ENCODE measurements around the gene AQP6.

AQP6 gene

GRCh38 chr12:49948866-49949845 is 23.6 kb upstream of the AQP6 start:
- H3K4me3 ChIP-seq (ENCODE audit: low read depth, low read length), result no peak overlapping the region
- no peak overlapping the region for H3K27ac ChIP-seq
- no peaks in the 10 kb centered on the region for H3K27me3 ChIP-seq (ENCODE audit: insufficient read depth, low read depth, severe bottlenecking)
- H3K36me3 ChIP-seq, result no peaks in the 10 kb centered on the region
- no peaks in the 10 kb centered on the region for H3K9me3 ChIP-seq (ENCODE audit: severe bottlenecking)
- TF ChIP-seq CTCF (IDR thresholded peaks at IDR 0.05; ENCODE audit: low read depth, low read length), result no peak
- DNase-seq, result no peak

GRCh38 chr12:49949866-49950265 is 22.9 kb upstream of the AQP6 start:
- H3K36me3 ChIP-seq, result no peaks in the 10 kb centered on the region
- TF ChIP-seq CTCF (IDR thresholded peaks at IDR 0.05; ENCODE audit: low read depth, low read length), result no peak
- no peak overlapping the region for H3K27ac ChIP-seq
- H3K9me3 ChIP-seq (ENCODE audit: severe bottlenecking), result no peaks in the 10 kb centered on the region
- H3K27me3 ChIP-seq (ENCODE audit: insufficient read depth, low read depth, severe bottlenecking), result no peaks in the 10 kb centered on the region
- no peak for DNase-seq
- no peak overlapping the region for H3K4me3 ChIP-seq (ENCODE audit: low read depth, low read length)

GRCh38 chr12:49950273-49951251 is 22.2 kb upstream of the AQP6 start, which contains the start of gene AQP2:
AQP2 (plus strand) TSS chr12:49950737; CDS start chr12:49950831, 94 bp downstream.
- H3K36me3 ChIP-seq, result no peaks in the 10 kb centered on the region
- H3K4me3 ChIP-seq (ENCODE audit: low read depth, low read length), result no peak within 1 kb of the TSS
- H3K9me3 ChIP-seq (ENCODE audit: severe bottlenecking), result no peaks in the 10 kb centered on the region
- H3K27ac ChIP-seq, result no peak within 1 kb of the TSS
- H3K27me3 ChIP-seq (ENCODE audit: insufficient read depth, low read depth, severe bottlenecking), result no peaks in the 10 kb centered on the region
- no peak for TF ChIP-seq CTCF (IDR thresholded peaks at IDR 0.05; ENCODE audit: low read depth, low read length)
- no peak for DNase-seq

DNA sequence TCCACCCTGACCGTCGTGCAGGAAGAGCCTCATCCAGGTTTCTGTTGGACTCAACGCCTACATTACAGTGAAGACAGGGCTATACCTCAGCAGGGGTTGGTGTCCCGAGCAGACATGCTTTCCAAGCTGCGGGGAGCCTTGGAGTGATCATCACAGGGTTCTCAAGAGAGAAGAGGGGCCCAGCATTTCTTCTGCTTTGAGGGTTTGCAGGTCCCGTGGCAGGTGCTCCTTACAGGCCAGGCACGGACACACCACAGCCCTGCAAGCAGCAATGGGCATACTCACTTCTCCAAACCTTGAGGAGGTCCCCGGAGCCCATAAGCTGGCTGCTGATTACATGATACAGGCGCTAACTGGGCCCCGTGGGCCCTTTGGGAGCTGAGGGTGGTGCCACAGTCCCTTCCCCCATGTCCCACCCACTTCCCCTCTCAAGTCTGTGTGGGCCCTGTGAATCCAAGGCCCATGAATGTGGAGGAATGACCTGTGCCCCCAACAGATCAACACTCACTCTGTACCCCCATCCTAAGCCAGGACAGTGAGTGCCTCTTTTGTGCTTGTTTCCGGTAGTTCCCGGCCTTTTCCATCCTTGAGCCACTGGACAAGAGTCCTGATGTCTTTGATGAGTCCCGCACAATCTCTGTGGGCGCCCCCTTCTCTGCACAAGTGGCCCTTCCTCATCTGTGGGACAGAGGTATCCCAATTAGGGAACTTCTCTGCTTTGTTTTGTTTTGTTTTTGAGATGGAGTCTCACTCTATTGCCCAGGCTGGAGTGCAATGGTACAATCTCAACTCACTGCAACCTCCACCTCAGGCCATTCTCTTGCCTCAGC is 21.1 kb upstream of the AQP6 start:
- no peak for DNase-seq
- Histone ChIP-seq H3K36me3 (no peaks in the 10 kb centered on the region), H3K27ac (no peak overlapping the region), H3K27me3 (ENCODE audit: insufficient read depth, low read depth, severe bottlenecking) (no peaks in the 10 kb centered on the region), H3K4me3 (ENCODE audit: low read depth, low read length) (no peak overlapping the region), H3K9me3 (ENCODE audit: severe bottlenecking) (no peaks in the 10 kb centered on the region)
- TF ChIP-seq CTCF (IDR thresholded peaks at IDR 0.05; ENCODE audit: low read depth, low read length), result no peak

DNA sequence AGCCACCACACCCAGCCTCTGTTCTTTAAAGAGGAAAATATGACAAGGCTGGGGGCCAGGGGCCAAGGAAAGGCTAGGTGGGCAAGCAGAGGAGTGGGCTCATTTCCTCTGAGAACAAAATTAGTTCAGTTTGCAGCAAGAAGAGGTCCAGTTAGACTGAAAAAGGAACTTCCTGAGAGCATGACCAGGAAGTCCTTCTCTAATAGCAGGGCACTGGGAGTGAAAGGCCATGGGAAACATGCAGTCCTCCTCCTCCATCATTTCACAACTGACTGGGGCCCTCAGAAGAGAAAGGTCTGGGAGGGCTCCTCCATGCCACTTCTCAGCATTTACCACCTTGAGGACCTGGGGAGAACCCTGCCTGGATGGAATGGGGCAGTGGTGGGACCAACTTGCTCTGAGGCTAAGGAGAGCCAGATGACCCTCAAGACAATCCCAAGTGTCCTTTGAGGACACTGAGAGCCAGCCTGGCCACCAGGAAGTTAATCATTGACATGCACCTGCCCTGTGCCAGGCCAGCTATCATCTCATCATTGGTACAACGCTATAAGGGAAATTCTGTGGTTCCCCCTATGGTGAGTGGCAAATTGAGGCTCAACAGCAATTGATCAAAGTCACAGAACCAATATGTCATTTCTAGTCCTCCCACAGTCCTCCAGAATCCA is 20.2 kb upstream of the AQP6 start:
- Histone ChIP-seq H3K9me3 (ENCODE audit: severe bottlenecking) (no peaks in the 10 kb centered on the region), H3K36me3 (no peaks in the 10 kb centered on the region), H3K4me3 (ENCODE audit: low read depth, low read length) (no peak overlapping the region), H3K27me3 (ENCODE audit: insufficient read depth, low read depth, severe bottlenecking) (no peaks in the 10 kb centered on the region), H3K27ac (no peak overlapping the region)
- TF ChIP-seq CTCF (IDR thresholded peaks at IDR 0.05; ENCODE audit: low read depth, low read length), result no peak
- no peak for DNase-seq

Data from WERI-Rb-1 (cell line).